AG09309 (cell line): Measurements from ENCODE around the gene LYPD3.

Source experiments
- DNase-seq: peaks from one replicate; pipeline ENCODE4 v3.0.0-alpha.2; 2010; ENCODE audit warnings: low read depth
- H3K4me3 ChIP-seq: 2 replicates; pipeline ENCODE4 v1.5.1; 2011; ENCODE audit warnings: mild to moderate bottlenecking, low read depth, low read length, moderate library complexity; ENCODE audit not compliant: control insufficient read depth
- CTCF ChIP-seq: IDR thresholded peaks from 2 replicates; pipeline ENCODE4 v1.5.1; 2011; ENCODE audit warnings: mild to moderate bottlenecking, low read depth, low read length, inconsistent platforms; ENCODE audit not compliant: insufficient read depth, control insufficient read depth; ENCODE audit errors: missing control alignments

The LYPD3 gene

GRCh38 chr19:43466793-43467192 lies 1.4 kb upstream of the LYPD3 start:
- DNase-seq: no peak
- H3K4me3 ChIP-seq: no peak overlapping the region
- TF ChIP-seq CTCF: no peak

- peak overlapping the region; percentile 71 for H3K4me3 ChIP-seq
- no peak for TF ChIP-seq CTCF
- DNase-seq: no peak
Observed at GRCh38 chr19:43464134-43464775, 1.2 kb downstream of the LYPD3 start.

- no peak for TF ChIP-seq CTCF
- peak overlapping the region; percentile 71 for H3K4me3 ChIP-seq
Observed at GRCh38 chr19:43463381-43464133, 1.9 kb downstream of the LYPD3 start.

GRCh38 chr19:43462785-43463380 lies 2.5 kb downstream of the LYPD3 start:
- DNase-seq: no peak

More at GRCh38 chr19:43463381-43464133, 1.9 kb downstream of the LYPD3 start:
- DNase-seq: no peak

GRCh38 chr19:43462383-43462782 lies 3.0 kb downstream of the LYPD3 start:
- TF ChIP-seq CTCF: no peak
- no peak overlapping the region for H3K4me3 ChIP-seq
- DNase-seq: no peak

More at GRCh38 chr19:43462785-43463380, 2.5 kb downstream of the LYPD3 start:
- no peak for TF ChIP-seq CTCF
- peak overlapping the region; percentile 71 for H3K4me3 ChIP-seq

GRCh38 chr19:43461303-43461702 lies 4.1 kb downstream of the LYPD3 start:
- DNase-seq: no peak
- H3K4me3 ChIP-seq: no peak overlapping the region
- TF ChIP-seq CTCF: no peak
